Skeletal muscle tissue (tissue), 4 donors: Measurements from ENCODE around the gene SUGP1. TPM values are rescaled to one million over a fixed set of nuclear protein-coding genes. Genes with fewer than 3 reads are reported as not detected.

Experiments used
- H3K27ac ChIP-seq: one replicate; pipeline ENCODE4 v1.7.0; 2013; ENCODE audit warnings: mild to moderate bottlenecking, low read depth, low read length, inconsistent platforms
- H3K27me3 ChIP-seq, 3 donors: one replicate each; pipeline ENCODE4 v1.7.0; 2013; ENCODE audit warnings: low read length in 3 of 3; ENCODE audit not compliant: control insufficient read depth in 3 of 3, insufficient read depth in 3 of 3
- H3K36me3 ChIP-seq, 3 donors: one replicate each; pipeline ENCODE4 v1.7.0; 2013; ENCODE audit warnings: low read length in 3 of 3; ENCODE audit not compliant: control insufficient read depth in 3 of 3, insufficient read depth in 3 of 3
- H3K4me1 ChIP-seq, 3 donors: one replicate each; pipeline ENCODE4 v1.7.0; 2013; ENCODE audit warnings: low read length in 3 of 3, mild to moderate bottlenecking in 3 of 3; ENCODE audit not compliant: control insufficient read depth in 3 of 3, insufficient read depth in 3 of 3
- H3K4me3 ChIP-seq, 3 donors: one replicate each; pipeline ENCODE4 v1.7.0; 2013; ENCODE audit warnings: low read length in 3 of 3
- H3K9ac ChIP-seq, 3 donors: one replicate each; pipeline ENCODE4 v1.7.0; 2013; ENCODE audit warnings: low read length in 3 of 3, mild to moderate bottlenecking in 3 of 3, moderate library complexity in 2 of 3, low read depth in 1 of 3
- H3K9me3 ChIP-seq, 3 donors: one replicate each; pipeline ENCODE4 v1.7.0; 2013; ENCODE audit warnings: low read length in 3 of 3; ENCODE audit not compliant: control insufficient read depth in 3 of 3
- total RNA-seq: library from RNA; depleted of rRNA; stranded (reverse); fragments of >200 nt; gene quantifications from one replicate; pipeline ENCODE4 v1.2.3, GENCODE V29; 2014
- donor health status: Osteomylitis.

Gene SUGP1
- total RNA-seq, 1 donor from 2014 or later: 13.6 TPM

DNA sequence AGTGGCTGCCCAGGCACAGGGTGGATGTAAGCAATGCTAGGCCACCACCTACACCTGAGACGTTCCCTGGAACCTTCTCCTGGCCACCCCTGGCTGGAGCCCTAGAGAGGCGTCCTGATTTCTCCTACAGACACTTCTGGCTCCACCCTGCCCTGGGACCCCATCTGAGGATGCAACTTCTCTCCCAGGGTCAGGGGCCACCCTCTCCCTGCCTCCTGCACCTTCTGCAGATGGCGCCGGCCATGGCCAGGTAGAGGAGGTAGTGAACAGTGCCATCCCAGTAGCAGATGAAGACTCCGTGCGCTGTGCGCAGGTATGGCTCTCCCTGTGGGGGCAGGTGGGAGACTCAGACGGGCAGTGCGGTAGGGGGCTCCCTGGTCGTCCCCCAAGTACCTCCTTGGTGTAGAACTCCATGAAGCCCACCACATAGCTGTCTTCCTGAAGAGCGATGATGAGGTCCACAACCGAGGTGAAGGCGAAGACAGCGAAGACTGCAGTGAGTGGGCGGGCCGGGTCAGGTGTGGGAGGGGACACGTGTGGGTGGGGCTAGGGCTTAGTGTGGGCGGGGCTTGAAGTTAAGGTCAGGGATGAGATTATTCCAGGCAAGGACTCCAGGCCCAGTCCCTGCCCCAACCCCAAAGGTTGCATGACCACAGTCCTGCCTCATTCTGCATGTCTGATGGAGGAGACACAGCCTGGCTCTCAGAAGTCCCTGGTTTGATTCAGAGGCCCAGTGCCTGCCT, 50.2 kb downstream of the SUGP1 start:
- H3K36me3 ChIP-seq: peaks cover 0 to 4% (median 0%) of the 10 kb centered on the region in 3 donors
- peaks cover 8 to 21% (median 17%) of the 10 kb centered on the region in 3 donors for H3K27me3 ChIP-seq
- H3K9ac ChIP-seq: no peak overlapping the region
- H3K27ac ChIP-seq: no peak overlapping the region
- H3K4me1 ChIP-seq: no peaks in the 10 kb centered on the region
- no peak overlapping the region for H3K4me3 ChIP-seq
- no peaks in the 10 kb centered on the region for H3K9me3 ChIP-seq

DNA sequence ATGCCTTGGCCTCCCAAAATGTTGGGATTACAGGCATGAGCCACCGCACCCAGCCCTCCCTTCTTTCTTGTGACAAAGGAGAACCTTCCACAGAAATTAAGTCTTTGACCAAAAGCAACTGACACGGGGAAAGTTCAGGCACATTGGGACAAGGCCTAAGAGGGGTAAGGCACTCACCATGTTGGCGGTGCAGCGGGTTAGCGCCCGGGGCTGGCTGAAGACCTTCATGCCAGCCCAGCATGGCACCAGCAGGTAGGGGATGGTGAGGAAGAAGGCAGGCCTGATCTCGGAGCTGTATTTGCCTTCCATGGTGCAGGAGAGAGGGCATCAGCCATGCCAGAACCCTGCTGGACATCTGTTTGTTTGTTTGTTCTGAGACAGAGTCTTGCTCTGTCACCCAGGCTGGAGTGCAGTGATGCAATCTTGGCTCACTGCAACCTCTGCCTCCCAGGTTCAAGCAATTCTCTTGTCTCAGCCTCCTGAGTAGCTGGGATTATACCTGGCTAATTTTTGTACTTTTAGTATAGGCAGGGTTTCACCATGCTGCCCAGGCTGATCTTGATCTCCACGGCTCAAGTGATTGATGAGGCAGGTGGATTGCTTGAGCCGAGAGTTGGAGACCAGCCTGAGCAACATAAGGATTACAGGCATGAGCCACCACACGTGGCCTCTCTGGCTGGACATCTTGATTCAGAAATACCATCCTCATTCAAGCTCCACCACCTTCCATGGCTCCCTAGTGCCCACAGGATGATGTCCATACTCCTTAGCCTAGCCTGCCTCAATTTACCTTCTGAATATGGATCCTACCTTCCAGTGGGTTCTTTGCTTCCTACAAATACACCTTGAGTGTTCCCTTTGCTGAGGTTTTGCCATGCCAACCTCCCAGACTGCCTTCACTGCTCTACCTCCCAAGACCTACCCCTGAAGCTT, 51.6 kb downstream of the SUGP1 start:
- Histone ChIP-seq H3K36me3 (no peaks in the 10 kb centered on the region), H3K9ac (no peak overlapping the region), H3K4me3 (no peak overlapping the region), H3K27ac (no peak overlapping the region), H3K4me1 (no peaks in the 10 kb centered on the region), H3K9me3 (no peaks in the 10 kb centered on the region), H3K27me3 (peaks cover 8 to 21% (median 10%) of the 10 kb centered on the region in 3 donors)

DNA sequence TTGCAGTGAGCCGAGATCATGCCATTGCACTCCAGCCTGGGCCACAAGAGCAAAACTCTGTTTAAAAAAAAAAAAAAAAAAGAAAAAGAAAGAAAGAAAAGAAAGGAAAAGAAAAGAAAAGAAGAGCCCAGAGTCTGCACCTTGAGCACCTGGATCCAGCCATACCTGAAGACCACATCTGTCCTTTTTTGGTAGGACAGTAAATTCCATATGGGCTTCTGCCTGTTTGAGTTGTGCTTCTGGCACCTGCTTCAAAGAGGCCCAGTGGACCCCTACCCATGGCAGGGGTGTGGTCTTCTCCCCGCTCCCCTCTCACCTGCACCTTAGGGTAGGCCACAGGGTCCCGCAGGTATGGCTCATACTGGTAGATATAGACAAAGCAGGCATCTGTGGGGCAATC, 53.0 kb downstream of the SUGP1 start:
- Histone ChIP-seq H3K36me3 (no peaks in the 10 kb centered on the region), H3K9me3 (no peaks in the 10 kb centered on the region), H3K9ac (no peak overlapping the region), H3K27ac (no peak overlapping the region), H3K27me3 (peaks cover 12 to 23% (median 17%) of the 10 kb centered on the region in 3 donors), H3K4me3 (no peak overlapping the region), H3K4me1 (no peaks in the 10 kb centered on the region)

DNA sequence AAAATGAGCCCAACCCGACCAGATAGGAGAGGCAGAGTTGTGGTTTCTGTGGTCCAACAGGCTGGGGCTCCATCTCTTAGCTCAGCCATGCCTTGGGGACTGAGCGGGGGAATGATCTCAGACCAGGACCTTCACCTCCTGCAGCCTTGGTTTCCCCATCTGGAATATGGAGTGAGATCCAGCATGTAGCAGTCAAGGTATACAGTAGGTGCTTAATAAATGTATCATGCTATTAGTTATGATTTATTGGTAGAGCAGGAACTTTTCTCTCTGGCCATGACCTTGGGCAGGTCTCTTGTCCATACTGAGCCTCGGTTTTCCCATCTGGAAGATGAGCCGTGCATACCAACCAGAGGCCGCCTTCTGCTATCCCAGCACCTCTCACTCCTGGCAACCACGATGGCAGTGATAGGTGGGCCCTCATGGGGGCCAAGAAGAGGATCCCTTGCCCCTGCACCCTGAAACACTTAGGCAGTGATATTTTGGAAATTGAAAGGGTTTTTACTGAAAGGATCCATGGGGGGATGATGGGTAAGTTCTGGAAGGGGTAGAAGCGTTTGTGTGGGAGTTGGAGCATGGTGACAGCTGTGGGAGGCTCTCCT, 56.3 kb downstream of the SUGP1 start:
- Histone ChIP-seq H3K4me3 (no peak overlapping the region), H3K27me3 (peaks cover 25 to 44% (median 41%) of the 10 kb centered on the region in 3 donors), H3K27ac (no peak overlapping the region), H3K9me3 (peaks cover 0 to 3% (median 3%) of the 10 kb centered on the region in 3 donors), H3K4me1 (peaks cover 0 to 2% (median 0%) of the 10 kb centered on the region in 3 donors), H3K9ac (no peak overlapping the region), H3K36me3 (no peaks in the 10 kb centered on the region)

DNA sequence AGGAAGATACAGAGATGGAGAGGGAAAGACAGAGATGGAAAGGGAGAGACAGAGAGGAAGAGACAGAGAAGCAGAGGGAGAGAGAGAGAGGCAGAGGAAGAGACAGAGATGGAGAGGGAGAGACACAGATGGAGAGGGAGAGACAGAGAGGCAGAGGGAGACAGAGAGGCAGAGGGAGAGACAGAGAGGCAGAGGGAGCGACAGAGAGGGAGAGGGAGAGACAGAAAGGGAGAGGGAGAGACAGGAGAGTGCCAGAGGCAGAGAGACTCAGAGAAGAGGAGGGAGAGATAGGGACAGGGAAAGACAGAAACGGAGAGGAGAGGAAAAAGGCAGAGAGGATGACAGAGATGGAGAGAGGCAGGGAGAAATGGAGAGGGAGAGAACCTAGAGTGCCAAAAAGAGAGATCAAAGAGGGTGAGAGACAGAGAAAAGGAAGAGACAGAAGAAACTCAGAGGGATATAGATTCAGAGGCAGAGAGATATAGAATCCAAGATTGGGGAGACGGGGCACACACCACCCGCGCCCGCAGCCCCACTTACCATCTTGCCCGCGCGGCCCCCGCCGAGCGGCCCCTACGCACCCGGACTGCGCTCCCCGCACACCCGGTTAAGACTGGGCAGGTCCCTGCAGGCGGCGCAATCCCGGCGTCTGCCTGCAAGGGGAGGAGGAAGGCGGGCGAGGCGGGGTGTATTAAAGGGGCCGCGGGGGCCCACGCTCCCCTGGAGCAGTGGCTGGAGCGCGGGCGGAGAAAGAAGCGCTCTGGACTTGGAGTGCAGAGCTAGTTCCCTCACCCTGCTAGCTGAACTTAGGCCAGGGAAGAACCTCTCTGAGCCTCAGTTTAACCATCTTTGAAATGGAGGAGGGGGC, 57.9 kb downstream of the SUGP1 start:
- Histone ChIP-seq H3K36me3 (no peaks in the 10 kb centered on the region), H3K27ac (no peak overlapping the region), H3K4me1 (peaks cover 0 to 2% (median 0%) of the 10 kb centered on the region in 3 donors), H3K4me3 (no peak overlapping the region), H3K9me3 (peaks cover 0 to 3% (median 3%) of the 10 kb centered on the region in 3 donors), H3K9ac (no peak overlapping the region), H3K27me3 (peaks cover 26 to 55% (median 51%) of the 10 kb centered on the region in 3 donors)

DNA sequence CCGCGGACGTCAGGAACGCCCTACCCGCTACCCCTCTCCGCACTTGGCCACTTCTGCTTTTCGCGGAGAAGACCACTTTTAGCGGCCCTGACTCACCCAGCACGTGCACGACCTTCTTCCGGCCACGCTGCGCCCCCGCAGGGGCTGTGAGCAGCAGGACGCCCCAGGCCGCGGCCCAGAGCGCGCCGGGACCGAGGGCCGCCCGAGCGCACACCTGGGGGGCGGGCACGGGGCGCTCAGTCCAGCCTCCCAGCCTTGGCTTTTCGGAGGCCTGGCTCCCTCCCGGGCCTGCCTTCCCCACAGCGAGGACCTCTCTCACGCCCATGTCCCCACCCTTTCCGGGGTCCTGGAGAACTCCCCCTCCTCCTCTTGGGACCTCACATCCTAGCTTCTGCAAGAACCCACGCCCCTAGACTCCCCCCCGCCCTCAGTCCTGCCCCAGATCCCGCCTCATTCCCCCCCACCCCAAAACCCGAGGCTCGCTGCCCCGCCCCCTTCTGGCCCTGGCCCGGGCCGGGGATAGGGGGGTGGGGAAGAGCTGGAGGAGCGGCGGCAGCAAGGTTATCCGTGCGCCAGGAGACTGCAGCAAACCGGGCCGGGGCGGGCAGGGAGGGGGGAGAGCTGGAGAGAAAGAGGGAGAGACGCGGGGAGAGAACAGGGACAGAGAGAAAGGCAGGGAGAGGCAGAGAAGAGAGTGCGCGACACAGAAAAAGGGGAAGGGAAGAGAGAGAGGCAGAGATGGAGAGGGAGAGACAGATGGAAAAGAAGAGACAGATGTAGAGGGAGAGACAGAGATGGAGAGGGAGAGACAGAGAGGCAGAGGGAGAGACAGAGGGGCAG, 58.7 kb downstream of the SUGP1 start:
- H3K27ac ChIP-seq: no peak overlapping the region
- no peaks in the 10 kb centered on the region for H3K36me3 ChIP-seq
- H3K9me3 ChIP-seq: peaks cover 0 to 3% (median 3%) of the 10 kb centered on the region in 3 donors
- H3K9ac ChIP-seq: no peak overlapping the region
- peaks cover 0 to 2% (median 0%) of the 10 kb centered on the region in 3 donors for H3K4me1 ChIP-seq
- H3K27me3 ChIP-seq: peaks cover 31 to 63% (median 60%) of the 10 kb centered on the region in 3 donors
- no peak overlapping the region for H3K4me3 ChIP-seq

DNA sequence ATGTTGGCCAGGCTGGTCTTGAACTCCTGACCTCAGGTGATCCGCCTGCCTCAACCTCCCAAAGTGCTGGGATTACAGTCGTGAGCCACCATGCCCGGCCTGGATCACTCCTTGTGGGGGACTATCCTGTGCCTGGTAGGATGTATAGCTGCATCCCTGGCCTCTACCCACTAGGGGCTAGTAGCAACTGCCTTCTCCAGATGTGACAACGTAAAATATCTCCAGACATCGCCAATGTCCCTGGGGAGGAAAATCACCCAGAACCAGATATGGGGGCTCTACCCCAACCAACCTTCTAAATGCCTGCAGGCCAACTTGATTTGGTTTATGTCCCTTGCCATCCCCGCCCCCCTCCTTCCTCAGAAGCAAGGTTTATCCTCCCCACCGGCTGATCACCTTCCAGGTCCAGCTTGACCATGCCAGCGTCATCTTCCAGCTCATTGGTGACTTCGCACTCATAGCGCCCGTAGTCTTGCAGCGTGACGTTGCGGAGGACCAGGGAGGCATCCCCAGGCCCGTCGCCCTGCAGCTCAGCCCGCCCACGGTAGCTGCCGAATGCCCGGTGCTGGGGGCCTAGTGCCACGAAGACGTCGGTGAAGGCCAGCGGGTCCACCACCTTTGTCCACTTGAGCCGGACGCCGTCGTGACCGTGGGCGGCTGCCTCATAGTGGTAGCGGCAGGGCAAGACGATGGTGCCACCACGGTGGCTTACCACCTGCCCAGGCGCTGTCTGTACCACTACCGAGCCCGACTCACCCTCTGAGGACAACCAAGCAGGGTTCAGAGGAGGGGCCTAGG, 59.7 kb downstream of the SUGP1 start:
- H3K4me1 ChIP-seq: peaks cover 0 to 2% (median 0%) of the 10 kb centered on the region in 3 donors
- peaks cover 41 to 72% (median 69%) of the 10 kb centered on the region in 3 donors for H3K27me3 ChIP-seq
- H3K9me3 ChIP-seq: peaks cover 0 to 3% (median 3%) of the 10 kb centered on the region in 3 donors
- H3K36me3 ChIP-seq: no peaks in the 10 kb centered on the region
- no peak overlapping the region for H3K4me3 ChIP-seq
- H3K9ac ChIP-seq: no peak overlapping the region
- H3K27ac ChIP-seq: no peak overlapping the region

DNA sequence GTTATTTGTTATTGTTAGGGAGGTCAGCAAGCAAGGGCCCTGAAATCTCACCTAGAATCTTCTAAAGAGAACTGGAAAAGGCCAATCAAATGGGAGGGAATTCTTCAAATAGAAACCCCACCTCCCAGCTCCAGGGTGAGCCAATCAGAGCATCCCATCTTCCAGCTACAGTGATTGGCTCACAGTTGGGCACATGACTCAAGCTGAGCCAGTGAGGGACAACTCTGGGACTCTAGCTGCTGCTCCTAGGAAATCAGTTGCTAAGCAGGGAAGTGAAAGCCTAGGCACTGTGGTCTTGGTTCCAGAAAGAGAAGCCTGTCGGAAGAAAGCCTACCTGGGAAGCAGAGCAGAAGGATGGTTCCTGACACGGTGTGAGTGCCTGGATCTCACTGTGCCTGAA, 60.6 kb downstream of the SUGP1 start:
- Histone ChIP-seq H3K4me3 (no peak overlapping the region), H3K27me3 (peaks cover 43 to 77% (median 72%) of the 10 kb centered on the region in 3 donors), H3K9me3 (peaks cover 0 to 3% (median 3%) of the 10 kb centered on the region in 3 donors), H3K27ac (no peak overlapping the region), H3K4me1 (peaks cover 0 to 2% (median 0%) of the 10 kb centered on the region in 3 donors), H3K9ac (no peak overlapping the region), H3K36me3 (no peaks in the 10 kb centered on the region)
